ENCODE measurements around the gene CABP2.

DNA sequence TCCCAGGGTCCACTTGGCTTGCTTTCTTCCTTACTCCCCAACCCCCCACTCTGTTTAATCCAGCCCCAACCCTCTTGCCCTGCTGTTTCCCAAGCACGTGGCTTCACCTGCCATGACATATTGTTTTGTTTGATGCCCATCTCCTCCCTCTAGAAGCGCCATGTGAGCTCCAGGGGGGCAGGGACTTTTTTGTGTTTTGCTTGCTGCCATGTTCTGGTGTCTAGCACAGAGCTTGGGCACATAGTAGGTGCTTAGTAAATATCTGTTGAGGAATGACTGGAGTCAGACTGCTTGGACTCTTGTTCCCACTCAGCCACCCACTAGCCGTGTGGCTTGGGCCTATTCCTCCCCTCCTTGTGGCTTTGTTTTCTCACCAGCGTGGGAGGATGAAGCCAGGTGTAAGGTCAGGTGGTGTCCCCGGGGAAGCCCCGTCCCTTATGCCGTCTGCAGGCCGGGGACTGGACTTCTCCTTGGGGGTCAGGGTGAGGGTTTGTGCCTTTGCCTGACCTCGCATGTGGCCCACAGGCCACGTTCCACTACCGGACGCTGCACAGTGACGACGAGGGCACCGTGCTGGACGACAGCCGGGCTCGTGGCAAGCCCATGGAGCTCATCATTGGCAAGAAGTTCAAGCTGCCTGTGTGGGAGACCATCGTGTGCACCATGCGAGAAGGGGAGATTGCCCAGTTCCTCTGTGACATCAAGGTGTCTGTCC is 36.6 kb downstream of the CABP2 start:
- TF ChIP-seq MAX (IDR thresholded peaks at IDR 0.05; ENCODE audit: low read depth, low read length) (peak; percentile 79), RBBP5 (conservative IDR thresholded peaks at IDR 0.05) (no peak), SRF (IDR thresholded peaks at IDR 0.05; ENCODE audit: low read depth in 2 of 2, low read length in 2 of 2) (no peak)
- TF ChIP-seq, protein P1, sequence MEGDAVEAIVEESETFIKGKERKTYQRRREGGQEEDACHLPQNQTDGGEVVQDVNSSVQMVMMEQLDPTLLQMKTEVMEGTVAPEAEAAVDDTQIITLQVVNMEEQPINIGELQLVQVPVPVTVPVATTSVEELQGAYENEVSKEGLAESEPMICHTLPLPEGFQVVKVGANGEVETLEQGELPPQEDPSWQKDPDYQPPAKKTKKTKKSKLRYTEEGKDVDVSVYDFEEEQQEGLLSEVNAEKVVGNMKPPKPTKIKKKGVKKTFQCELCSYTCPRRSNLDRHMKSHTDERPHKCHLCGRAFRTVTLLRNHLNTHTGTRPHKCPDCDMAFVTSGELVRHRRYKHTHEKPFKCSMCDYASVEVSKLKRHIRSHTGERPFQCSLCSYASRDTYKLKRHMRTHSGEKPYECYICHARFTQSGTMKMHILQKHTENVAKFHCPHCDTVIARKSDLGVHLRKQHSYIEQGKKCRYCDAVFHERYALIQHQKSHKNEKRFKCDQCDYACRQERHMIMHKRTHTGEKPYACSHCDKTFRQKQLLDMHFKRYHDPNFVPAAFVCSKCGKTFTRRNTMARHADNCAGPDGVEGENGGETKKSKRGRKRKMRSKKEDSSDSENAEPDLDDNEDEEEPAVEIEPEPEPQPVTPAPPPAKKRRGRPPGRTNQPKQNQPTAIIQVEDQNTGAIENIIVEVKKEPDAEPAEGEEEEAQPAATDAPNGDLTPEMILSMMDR (IDR thresholded peaks at IDR 0.05 in 2 of 3, conservative IDR thresholded peaks at IDR 0.05 in 1 of 3; ENCODE audit: control insufficient read depth in 2 of 3, extremely low read depth in 1 of 3, insufficient read depth in 1 of 3, low read depth in 3 of 3, low read length in 3 of 3): no peak
